HepG2 (cell line): ENCODE data around the gene CSTPP1. TPM values are rescaled to one million over a fixed set of nuclear protein-coding genes. Genes with fewer than 3 reads are reported as not detected.
"Not testable (repeated sequence)": the region's sequence is repeated elsewhere in the genome, so short reads cannot be mapped to it uniquely, and the experiment has no call there.

Experiments used
- ATAC-seq: fragments of 200-7000 bp; cut with Tn5 transposase; 3 replicates; pipeline ENCODE4 v1.9.1; 2020; ENCODE audit warnings: mild to moderate bottlenecking, moderate library complexity
- BruUV-seq: library from RNA; stranded (reverse); fragments of 400-500 nt; replicated peaks from 2 replicates; lab custom pipeline; 2021; lab: Mats Ljungman, UMichigan
- CTCF ChIA-PET: fragments of 300-600 bp; formaldehyde crosslinking; extraction: SDS; loops from one replicate; lab custom pipeline; 2021; ENCODE audit warnings: low total read pairs, inconsistent platforms, low intra/inter-chr PET ratio; lab: Yijun Ruan, JAX
- POLR2A ChIA-PET: fragments of 350-600 bp; sonication (Branson Sonifier 250); formaldehyde crosslinking; loops from one replicate; lab custom pipeline; 2020; ENCODE audit warnings: antibody characterized with exemption, inconsistent platforms; lab: Yijun Ruan, JAX
- DNase-seq: peaks from one replicate; pipeline ENCODE4 v3.0.0-alpha.2; 2015; ENCODE audit warnings: low spot score
- FAIRE-seq: peaks from 3 replicates; lab custom pipeline; 2011; peaks lifted over from hg19 to GRCh38; lab: Jason Lieb, UNC
- H2AFZ ChIP-seq: one replicate; pipeline ENCODE4 v1.6.1; 2011; ENCODE audit warnings: low read length, inconsistent platforms
- H3K27ac ChIP-seq: fragments of 300-600 bp; 3 replicates; pipeline ENCODE4 v1.8.0; 2011; ENCODE audit warnings: mixed run types, mild to moderate bottlenecking, mixed read lengths, low read length, inconsistent platforms; ENCODE audit not compliant: insufficient read depth; ENCODE audit errors: extremely low read length
- H3K27me3 ChIP-seq, 2 experiments: fragments of 200-600 bp in 1 of 2; 2 replicates in 1 of 2; 3 replicates in 1 of 2; pipeline versions ENCODE4 v1.6.0 to v1.8.0; 2011; ENCODE audit warnings: low read length in 2 of 2, mild to moderate bottlenecking in 2 of 2, moderate library complexity in 2 of 2, inconsistent platforms in 1 of 2; ENCODE audit not compliant: insufficient read depth in 2 of 2, control insufficient read depth in 1 of 2
- H3K36me3 ChIP-seq, 2 experiments: fragments of 200-600 bp in 1 of 2; replicated peaks in 1 of 2; 2 replicates in 1 of 2; 3 replicates in 1 of 2; pipeline versions ENCODE4 v1.5.1 to v1.8.0; 2011; ENCODE audit warnings: low read length in 2 of 2, inconsistent platforms in 1 of 2; ENCODE audit not compliant: insufficient read depth in 2 of 2, control insufficient read depth in 1 of 2
- H3K4me1 ChIP-seq: 2 replicates; pipeline ENCODE4 v1.5.1; 2012; ENCODE audit warnings: low read length, inconsistent platforms; ENCODE audit not compliant: insufficient read depth
- H3K4me2 ChIP-seq: 2 replicates; pipeline ENCODE4 v1.6.0; 2011; ENCODE audit warnings: low read depth, low read length, inconsistent platforms
- H3K4me3 ChIP-seq, 3 experiments: fragments of 200-600 bp in 1 of 3; sonication (generic), shearing (Covaris generic) in 1 of 3; replicated peaks in 1 of 3; 2 replicates each; pipeline ENCODE4 v1.5.1; 2011 to 2016; ENCODE audit warnings: low read length in 3 of 3, inconsistent platforms in 2 of 3, low read depth in 2 of 3, mild to moderate bottlenecking in 2 of 3, control low read depth in 1 of 3, mixed read lengths in 1 of 3; ENCODE audit not compliant: insufficient read depth in 1 of 3
- H3K79me2 ChIP-seq: one replicate; pipeline ENCODE4 v1.6.1; 2011; ENCODE audit warnings: low read length, inconsistent platforms; ENCODE audit not compliant: insufficient read depth
- H3K9ac ChIP-seq: 2 replicates; pipeline ENCODE4 v1.6.0; 2011; ENCODE audit warnings: mild to moderate bottlenecking, low read depth, low read length, inconsistent platforms; ENCODE audit not compliant: insufficient read depth
- H3K9me3 ChIP-seq: 2 replicates; pipeline ENCODE4 v1.5.1; 2012; ENCODE audit warnings: mild to moderate bottlenecking, low read length
- H4K20me1 ChIP-seq: 2 replicates; pipeline ENCODE4 v1.6.0; 2011; ENCODE audit warnings: inconsistent platforms, mild to moderate bottlenecking, low read length, moderate library complexity; ENCODE audit not compliant: insufficient read depth
- HNF4G ChIP-seq, 2 experiments: sonication (generic) in 1 of 2; formaldehyde crosslinking in 1 of 2; IDR thresholded peaks; 2 replicates each; pipeline versions ENCODE4 v1.4.0 to v1.6.1; 2011 to 2020; ENCODE audit warnings: borderline replicate concordance in 2 of 2, low read depth in 2 of 2, mild to moderate bottlenecking in 2 of 2, low read length in 1 of 2, missing genetic modification reagents in 1 of 2, moderate library complexity in 1 of 2
- PAF1 ChIP-seq: IDR thresholded peaks from 2 replicates; pipeline ENCODE4 v1.6.1; 2016; ENCODE audit warnings: missing genetic modification reagents, missing compliant biosample characterization
- PBX2 ChIP-seq: IDR thresholded peaks from 2 replicates; pipeline ENCODE4 v1.6.1; 2016; ENCODE audit warnings: control low read depth
- RFXANK ChIP-seq: IDR thresholded peaks from 2 replicates; pipeline ENCODE4 v1.6.1; 2016
- ZNF572 ChIP-seq: sonication (generic); formaldehyde crosslinking; IDR thresholded peaks from 2 replicates; pipeline ENCODE4 v1.5.1; 2020; ENCODE audit warnings: mild to moderate bottlenecking, missing genetic modification reagents
- ZNF598 ChIP-seq: sonication (generic); formaldehyde crosslinking; IDR thresholded peaks from 2 replicates; pipeline ENCODE4 v1.5.1; 2020; ENCODE audit warnings: mild to moderate bottlenecking, missing genetic modification reagents, borderline replicate concordance
- WGBS: methylation state at CpG from one replicate; pipeline ENCODE4 v1.1.6; 2017; ENCODE audit warnings: low lambda C conversion rate; 5-methylcytosine and 5-hydroxymethylcytosine counted together
- in situ Hi-C: cut with HindIII; loops from 2 replicates; pipeline ENCODE4 v1.10.0; 2017; ENCODE audit warnings: low pct_unique_long_range_greater_than_20kb; ENCODE audit not compliant: extremely low pct_ligation_motif_present
- intact Hi-C: fragments of 100-400 bp; cut with micrococcal nuclease; formaldehyde crosslinking; loops from one replicate; pipeline ENCODE4 v1.10.0; 2022; ENCODE audit not compliant: unreplicated experiment
- polyA plus RNA-seq, 8 experiments: library from polyadenylated mRNA; depleted of rRNA in 3 of 8; stranded (reverse) in 7 of 8; unstranded in 1 of 8; fragments of >200 nt; fragmentation: Illumina TruSeq in 4 of 8; extraction: Trizol in 4 of 8; gene quantifications; 2 replicates each; pipeline versions ENCODE4 v1.2.1 to v1.2.3, GENCODE V29; 2011 to 2016; ENCODE audit warnings: low read depth in 4 of 8, missing spikeins in 1 of 8, mixed read lengths in 1 of 8; ENCODE audit not compliant: insufficient read depth in 1 of 8
- total RNA-seq, 5 experiments: library from RNA; depleted of rRNA; stranded (reverse); fragments of >200 nt; fragmentation: Illumina TruSeq; extraction: Trizol; gene quantifications; 2 replicates each; pipeline ENCODE4 v1.2.3, GENCODE V29; 2016; ENCODE audit warnings: low read depth in 1 of 5
- TF ChIP-seq, protein P1 (sequence below), 2 experiments: fragments of 450-650 bp in 1 of 2; sonication (generic) in 1 of 2; formaldehyde crosslinking; IDR thresholded peaks; 2 replicates each; pipeline versions ENCODE4 v1.5.0 to v1.8.0; 2020 to 2022; ENCODE audit warnings: mild to moderate bottlenecking in 1 of 2, missing genetic modification reagents in 1 of 2

The CSTPP1 gene
- total and polyA plus RNA-seq, 2 of the 13 experiments (the other 11 are each of a cell fraction or from before 2014, with no cell fraction given), result 12.3 to 14.6 TPM

GRCh38 chr11:46987183-46987582 lies 50.6 kb downstream of the CSTPP1 start:
- H3K27me3 ChIP-seq, result no peaks in the 10 kb centered on the region
- no peak overlapping the region for H3K4me3 ChIP-seq
- H3K9me3 ChIP-seq, result no peaks in the 10 kb centered on the region
- H3K4me2 ChIP-seq, result no peak overlapping the region
- H3K79me2 ChIP-seq, result no peaks in the 10 kb centered on the region
- CTCF ChIA-PET, result no interaction called here
- no peak for DNase-seq
- no peak overlapping the region for H3K27ac ChIP-seq
- TF ChIP-seq PBX2 (CRISPR knock-in tag) (no peak), ZNF572 (no peak), RFXANK (CRISPR knock-in tag) (no peak), ZNF598 (CRISPR knock-in tag) (no peak), PAF1 (CRISPR knock-in tag) (no peak), HNF4G (IDR thresholded peaks at IDR 0.05; ENCODE audit: borderline replicate concordance, low read depth, low read length) (no peak), HNF4G (CRISPR knock-in tag; IDR thresholded peaks at IDR 0.05; ENCODE audit: borderline replicate concordance, low read depth) (no peak)
- TF ChIP-seq, protein P1, sequence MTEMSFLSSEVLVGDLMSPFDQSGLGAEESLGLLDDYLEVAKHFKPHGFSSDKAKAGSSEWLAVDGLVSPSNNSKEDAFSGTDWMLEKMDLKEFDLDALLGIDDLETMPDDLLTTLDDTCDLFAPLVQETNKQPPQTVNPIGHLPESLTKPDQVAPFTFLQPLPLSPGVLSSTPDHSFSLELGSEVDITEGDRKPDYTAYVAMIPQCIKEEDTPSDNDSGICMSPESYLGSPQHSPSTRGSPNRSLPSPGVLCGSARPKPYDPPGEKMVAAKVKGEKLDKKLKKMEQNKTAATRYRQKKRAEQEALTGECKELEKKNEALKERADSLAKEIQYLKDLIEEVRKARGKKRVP (CRISPR knock-in tag; IDR thresholded peaks at IDR 0.05), result no peak
- intact Hi-C loops (no loop called here), in situ Hi-C loops (no loop called here)
- BruUV-seq, result no TSS peak
- ATAC-seq, result no peak
- POLR2A ChIA-PET, result interaction anchor here (0.6 kb wide), 1 partner anchor 229 kb away, joined by 3 read pairs; no protein-coding TSS in a partner anchor
- no peak for FAIRE-seq
- no peaks in the 10 kb centered on the region for H4K20me1 ChIP-seq
- 93% methylated on average over 3 of the region's 3 CpGs for WGBS
- H2AFZ ChIP-seq, result no peak overlapping the region
- no peak overlapping the region for H3K9ac ChIP-seq
- H3K36me3 ChIP-seq, result no peaks in the 10 kb centered on the region
- peaks cover 32% of the 10 kb centered on the region for H3K4me1 ChIP-seq

- H3K79me2 ChIP-seq, H3K9ac ChIP-seq, in situ Hi-C loops, ATAC-seq, H3K27me3 ChIP-seq, DNase-seq, POLR2A ChIA-PET, H3K36me3 ChIP-seq, intact Hi-C loops, H2AFZ ChIP-seq, H3K27ac ChIP-seq, H3K4me2 ChIP-seq, H3K9me3 ChIP-seq, FAIRE-seq, BruUV-seq, CTCF ChIA-PET, H4K20me1 ChIP-seq, H3K4me3 ChIP-seq: not testable (repeated sequence)
- WGBS, result 89% methylated on average over 1 of the region's 1 CpG
- peaks cover 13% of the 10 kb centered on the region for H3K4me1 ChIP-seq
Observed at GRCh38 chr11:46989810-46990487, 53.4 kb downstream of the CSTPP1 start.
